ENCODE measurements around the gene MSGN1.

MSGN1 gene

GRCh38 chr2:17791817-17792130 lies 24.5 kb upstream of the MSGN1 start:
- no peaks in the 10 kb centered on the region for H3K36me3 ChIP-seq (ENCODE audit: control insufficient read depth in 5 of 5, insufficient read depth in 5 of 5, low read length in 5 of 5)
- H3K27ac ChIP-seq (ENCODE audit: low read depth, low read length) = no peak overlapping the region
- no peak overlapping the region for H3K9ac ChIP-seq (ENCODE audit: low read length in 5 of 5)
- H3K4me3 ChIP-seq (ENCODE audit: low read depth in 1 of 5, low read length in 5 of 5) = no peak overlapping the region
- peaks cover 0 to 12% (median 4%) of the 10 kb centered on the region in 5 donors for H3K4me1 ChIP-seq (ENCODE audit: control insufficient read depth in 5 of 5, insufficient read depth in 5 of 5, low read length in 5 of 5)
- H3K27me3 ChIP-seq (ENCODE audit: control insufficient read depth in 5 of 5, insufficient read depth in 4 of 5, low read length in 5 of 5) = peaks cover 0 to 9% (median 4%) of the 10 kb centered on the region in 5 donors
- no peaks in the 10 kb centered on the region for H3K9me3 ChIP-seq (ENCODE audit: control insufficient read depth in 5 of 5, low read length in 5 of 5)

GRCh38 chr2:17792515-17792914 lies 23.7 kb upstream of the MSGN1 start:
- H3K4me1 ChIP-seq (ENCODE audit: control insufficient read depth in 5 of 5, insufficient read depth in 5 of 5, low read length in 5 of 5) = peaks cover 0 to 12% (median 4%) of the 10 kb centered on the region in 5 donors
- H3K9ac ChIP-seq (ENCODE audit: low read length in 5 of 5) = no peak overlapping the region
- H3K4me3 ChIP-seq (ENCODE audit: low read depth in 1 of 5, low read length in 5 of 5) = no peak overlapping the region
- no peaks in the 10 kb centered on the region for H3K9me3 ChIP-seq (ENCODE audit: control insufficient read depth in 5 of 5, low read length in 5 of 5)
- peaks cover 0 to 9% (median 4%) of the 10 kb centered on the region in 5 donors for H3K27me3 ChIP-seq (ENCODE audit: control insufficient read depth in 5 of 5, insufficient read depth in 4 of 5, low read length in 5 of 5)
- no peaks in the 10 kb centered on the region for H3K36me3 ChIP-seq (ENCODE audit: control insufficient read depth in 5 of 5, insufficient read depth in 5 of 5, low read length in 5 of 5)
- no peak overlapping the region for H3K27ac ChIP-seq (ENCODE audit: low read depth, low read length)

GRCh38 chr2:17793296-17793695 lies 23.0 kb upstream of the MSGN1 start:
- Histone ChIP-seq H3K36me3 (ENCODE audit: control insufficient read depth in 5 of 5, insufficient read depth in 5 of 5, low read length in 5 of 5) (no peaks in the 10 kb centered on the region), H3K4me3 (ENCODE audit: low read depth in 1 of 5, low read length in 5 of 5) (no peak overlapping the region), H3K9ac (ENCODE audit: low read length in 5 of 5) (no peak overlapping the region), H3K27ac (ENCODE audit: low read depth, low read length) (no peak overlapping the region), H3K27me3 (ENCODE audit: control insufficient read depth in 5 of 5, insufficient read depth in 4 of 5, low read length in 5 of 5) (peaks cover 0 to 7% (median 4%) of the 10 kb centered on the region in 5 donors), H3K9me3 (ENCODE audit: control insufficient read depth in 5 of 5, low read length in 5 of 5) (no peaks in the 10 kb centered on the region), H3K4me1 (ENCODE audit: control insufficient read depth in 5 of 5, insufficient read depth in 5 of 5, low read length in 5 of 5) (peaks cover 0 to 12% (median 4%) of the 10 kb centered on the region in 5 donors)

- Histone ChIP-seq H3K4me3 (ENCODE audit: low read depth in 1 of 5, low read length in 5 of 5) (no peak overlapping the region), H3K4me1 (ENCODE audit: control insufficient read depth in 5 of 5, insufficient read depth in 5 of 5, low read length in 5 of 5) (peaks cover 0 to 12% (median 4%) of the 10 kb centered on the region in 5 donors), H3K27me3 (ENCODE audit: control insufficient read depth in 5 of 5, insufficient read depth in 4 of 5, low read length in 5 of 5) (peaks cover 0 to 8% (median 4%) of the 10 kb centered on the region in 5 donors), H3K27ac (ENCODE audit: low read depth, low read length) (no peak overlapping the region), H3K36me3 (ENCODE audit: control insufficient read depth in 5 of 5, insufficient read depth in 5 of 5, low read length in 5 of 5) (no peaks in the 10 kb centered on the region), H3K9me3 (ENCODE audit: control insufficient read depth in 5 of 5, low read length in 5 of 5) (no peaks in the 10 kb centered on the region), H3K9ac (ENCODE audit: low read length in 5 of 5) (no peak overlapping the region)
Measured at GRCh38 chr2:17793803-17794354, 22.4 kb upstream of the MSGN1 start.

- Histone ChIP-seq H3K4me3 (ENCODE audit: low read depth in 1 of 5, low read length in 5 of 5) (no peak overlapping the region), H3K36me3 (ENCODE audit: control insufficient read depth in 5 of 5, insufficient read depth in 5 of 5, low read length in 5 of 5) (no peaks in the 10 kb centered on the region), H3K27ac (ENCODE audit: low read depth, low read length) (no peak overlapping the region), H3K9me3 (ENCODE audit: control insufficient read depth in 5 of 5, low read length in 5 of 5) (no peaks in the 10 kb centered on the region), H3K9ac (ENCODE audit: low read length in 5 of 5) (no peak overlapping the region), H3K27me3 (ENCODE audit: control insufficient read depth in 5 of 5, insufficient read depth in 4 of 5, low read length in 5 of 5) (peaks cover 0 to 10% (median 4%) of the 10 kb centered on the region in 5 donors), H3K4me1 (ENCODE audit: control insufficient read depth in 5 of 5, insufficient read depth in 5 of 5, low read length in 5 of 5) (peaks cover 0 to 12% (median 4%) of the 10 kb centered on the region in 5 donors)
Measured at GRCh38 chr2:17795309-17795708, 21.0 kb upstream of the MSGN1 start.

GRCh38 chr2:17798338-17798737 lies 17.9 kb upstream of the MSGN1 start:
- no peak overlapping the region for H3K9ac ChIP-seq (ENCODE audit: low read length in 5 of 5)
- H3K27ac ChIP-seq (ENCODE audit: low read depth, low read length) = no peak overlapping the region

GRCh38 chr2:17799301-17800120 lies 16.7 kb upstream of the MSGN1 start:
- Histone ChIP-seq H3K4me3 (ENCODE audit: low read depth in 1 of 5, low read length in 5 of 5) (no peak overlapping the region), H3K27me3 (ENCODE audit: control insufficient read depth in 5 of 5, insufficient read depth in 4 of 5, low read length in 5 of 5) (peaks cover 0 to 3% (median 0%) of the 10 kb centered on the region in 5 donors), H3K36me3 (ENCODE audit: control insufficient read depth in 5 of 5, insufficient read depth in 5 of 5, low read length in 5 of 5) (no peaks in the 10 kb centered on the region), H3K9ac (ENCODE audit: low read length in 5 of 5) (no peak overlapping the region), H3K9me3 (ENCODE audit: control insufficient read depth in 5 of 5, low read length in 5 of 5) (no peaks in the 10 kb centered on the region), H3K27ac (ENCODE audit: low read depth, low read length) (no peak overlapping the region), H3K4me1 (ENCODE audit: control insufficient read depth in 5 of 5, insufficient read depth in 5 of 5, low read length in 5 of 5) (no peaks in the 10 kb centered on the region)

More at GRCh38 chr2:17798338-17798737, 17.9 kb upstream of the MSGN1 start:
- no peaks in the 10 kb centered on the region for H3K4me1 ChIP-seq (ENCODE audit: control insufficient read depth in 5 of 5, insufficient read depth in 5 of 5, low read length in 5 of 5)
- H3K9me3 ChIP-seq (ENCODE audit: control insufficient read depth in 5 of 5, low read length in 5 of 5) = no peaks in the 10 kb centered on the region
- no peak overlapping the region for H3K4me3 ChIP-seq (ENCODE audit: low read depth in 1 of 5, low read length in 5 of 5)
- H3K36me3 ChIP-seq (ENCODE audit: control insufficient read depth in 5 of 5, insufficient read depth in 5 of 5, low read length in 5 of 5) = no peaks in the 10 kb centered on the region
- H3K27me3 ChIP-seq (ENCODE audit: control insufficient read depth in 5 of 5, insufficient read depth in 4 of 5, low read length in 5 of 5) = peaks cover 0 to 3% (median 0%) of the 10 kb centered on the region in 5 donors

GRCh38 chr2:17800219-17800618 lies 16.0 kb upstream of the MSGN1 start:
- Histone ChIP-seq H3K9ac (ENCODE audit: low read length in 5 of 5) (no peak overlapping the region), H3K36me3 (ENCODE audit: control insufficient read depth in 5 of 5, insufficient read depth in 5 of 5, low read length in 5 of 5) (no peaks in the 10 kb centered on the region), H3K4me1 (ENCODE audit: control insufficient read depth in 5 of 5, insufficient read depth in 5 of 5, low read length in 5 of 5) (no peaks in the 10 kb centered on the region), H3K27ac (ENCODE audit: low read depth, low read length) (no peak overlapping the region), H3K9me3 (ENCODE audit: control insufficient read depth in 5 of 5, low read length in 5 of 5) (no peaks in the 10 kb centered on the region), H3K4me3 (ENCODE audit: low read depth in 1 of 5, low read length in 5 of 5) (no peak overlapping the region), H3K27me3 (ENCODE audit: control insufficient read depth in 5 of 5, insufficient read depth in 4 of 5, low read length in 5 of 5) (peaks cover 0 to 3% (median 0%) of the 10 kb centered on the region in 5 donors)

- Histone ChIP-seq H3K9me3 (ENCODE audit: control insufficient read depth in 5 of 5, low read length in 5 of 5) (no peaks in the 10 kb centered on the region), H3K9ac (ENCODE audit: low read length in 5 of 5) (no peak overlapping the region), H3K4me3 (ENCODE audit: low read depth in 1 of 5, low read length in 5 of 5) (no peak overlapping the region), H3K4me1 (ENCODE audit: control insufficient read depth in 5 of 5, insufficient read depth in 5 of 5, low read length in 5 of 5) (no peaks in the 10 kb centered on the region), H3K36me3 (ENCODE audit: control insufficient read depth in 5 of 5, insufficient read depth in 5 of 5, low read length in 5 of 5) (no peaks in the 10 kb centered on the region), H3K27me3 (ENCODE audit: control insufficient read depth in 5 of 5, insufficient read depth in 4 of 5, low read length in 5 of 5) (peaks cover 0 to 3% (median 0%) of the 10 kb centered on the region in 5 donors), H3K27ac (ENCODE audit: low read depth, low read length) (no peak overlapping the region)
Measured at GRCh38 chr2:17800693-17801458, 15.4 kb upstream of the MSGN1 start.

- Histone ChIP-seq H3K4me1 (ENCODE audit: control insufficient read depth in 5 of 5, insufficient read depth in 5 of 5, low read length in 5 of 5) (no peaks in the 10 kb centered on the region), H3K27ac (ENCODE audit: low read depth, low read length) (no peak overlapping the region), H3K36me3 (ENCODE audit: control insufficient read depth in 5 of 5, insufficient read depth in 5 of 5, low read length in 5 of 5) (no peaks in the 10 kb centered on the region), H3K9ac (ENCODE audit: low read length in 5 of 5) (no peak overlapping the region), H3K27me3 (ENCODE audit: control insufficient read depth in 5 of 5, insufficient read depth in 4 of 5, low read length in 5 of 5) (peaks cover 0 to 3% (median 0%) of the 10 kb centered on the region in 5 donors), H3K4me3 (ENCODE audit: low read depth in 1 of 5, low read length in 5 of 5) (no peak overlapping the region), H3K9me3 (ENCODE audit: control insufficient read depth in 5 of 5, low read length in 5 of 5) (no peaks in the 10 kb centered on the region)
Measured at GRCh38 chr2:17803497-17803896, 12.8 kb upstream of the MSGN1 start.

All from subcutaneous abdominal adipose tissue (tissue), 5 donors.